ENCODE measurements around the gene ELF4.

The ELF4 gene

GRCh38 chrX:130032552-130032951 lies 77.7 kb downstream of the ELF4 start:
- no peak for DNase-seq

- DNase-seq: no peak
Measured at GRCh38 chrX:130030826-130031225, 79.5 kb downstream of the ELF4 start.

- no peak for DNase-seq
Measured at GRCh38 chrX:130028196-130028595, 82.1 kb downstream of the ELF4 start.

GRCh38 chrX:130027569-130027968 lies 82.7 kb downstream of the ELF4 start:
- no peak for DNase-seq

- DNase-seq: no peak
Measured at GRCh38 chrX:130025256-130025655, 85.0 kb downstream of the ELF4 start.

- DNase-seq: no peak
Measured at GRCh38 chrX:130024127-130024526, 86.2 kb downstream of the ELF4 start.

- DNase-seq: no peak
Measured at GRCh38 chrX:130020661-130021324, 89.5 kb downstream of the ELF4 start.

GRCh38 chrX:130018143-130018542 lies 92.2 kb downstream of the ELF4 start:
- DNase-seq: no peak

- DNase-seq: no peak
Measured at GRCh38 chrX:130015181-130015580, 95.1 kb downstream of the ELF4 start.
